ENCODE data around the gene ZNF691. TPM values are rescaled to one million over a fixed set of nuclear protein-coding genes. Genes with fewer than 3 reads are reported as not detected.

Gene ZNF691
- total and polyA plus RNA-seq, 2 experiments from 2014 or later: 6.9 to 8.6 TPM

DNA sequence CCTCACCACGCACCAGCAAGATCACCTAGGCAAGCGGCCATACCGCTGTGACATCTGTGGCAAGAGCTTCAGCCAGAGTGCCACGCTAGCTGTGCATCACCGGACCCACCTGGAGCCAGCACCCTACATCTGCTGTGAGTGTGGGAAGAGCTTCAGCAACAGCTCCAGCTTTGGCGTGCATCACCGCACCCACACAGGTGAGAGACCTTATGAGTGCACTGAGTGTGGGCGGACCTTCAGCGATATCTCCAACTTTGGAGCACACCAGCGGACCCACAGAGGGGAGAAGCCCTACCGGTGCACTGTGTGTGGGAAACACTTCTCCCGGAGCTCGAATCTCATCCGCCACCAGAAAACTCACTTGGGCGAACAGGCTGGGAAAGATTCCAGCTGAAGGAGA, 5.0 kb downstream of the ZNF691 start:
- Histone ChIP-seq H2AFZ (no peak overlapping the region), H3K27me3 (no peaks in the 10 kb centered on the region), H3K79me2 (peaks cover 15% of the 10 kb centered on the region), H3K36me3 (replicated peaks; ENCODE audit: insufficient read depth, low read depth) (no peaks in the 10 kb centered on the region), H3K27ac (no peak overlapping the region), H3K9me3 (ENCODE audit: low read depth) (no peaks in the 10 kb centered on the region), H4K20me1 (ENCODE audit: insufficient read depth, poor library complexity, severe bottlenecking) (no peaks in the 10 kb centered on the region), H3K9me2 (replicated peaks; ENCODE audit: insufficient read depth) (no peaks in the 10 kb centered on the region), H3K4me2 (no peak overlapping the region), H3K4me3 (no peak overlapping the region), H3K4me1 (ENCODE audit: insufficient read depth) (peaks cover 12% of the 10 kb centered on the region)
- no peak for DNase-seq (ENCODE audit: low spot score)
- TF ChIP-seq, protein P1, sequence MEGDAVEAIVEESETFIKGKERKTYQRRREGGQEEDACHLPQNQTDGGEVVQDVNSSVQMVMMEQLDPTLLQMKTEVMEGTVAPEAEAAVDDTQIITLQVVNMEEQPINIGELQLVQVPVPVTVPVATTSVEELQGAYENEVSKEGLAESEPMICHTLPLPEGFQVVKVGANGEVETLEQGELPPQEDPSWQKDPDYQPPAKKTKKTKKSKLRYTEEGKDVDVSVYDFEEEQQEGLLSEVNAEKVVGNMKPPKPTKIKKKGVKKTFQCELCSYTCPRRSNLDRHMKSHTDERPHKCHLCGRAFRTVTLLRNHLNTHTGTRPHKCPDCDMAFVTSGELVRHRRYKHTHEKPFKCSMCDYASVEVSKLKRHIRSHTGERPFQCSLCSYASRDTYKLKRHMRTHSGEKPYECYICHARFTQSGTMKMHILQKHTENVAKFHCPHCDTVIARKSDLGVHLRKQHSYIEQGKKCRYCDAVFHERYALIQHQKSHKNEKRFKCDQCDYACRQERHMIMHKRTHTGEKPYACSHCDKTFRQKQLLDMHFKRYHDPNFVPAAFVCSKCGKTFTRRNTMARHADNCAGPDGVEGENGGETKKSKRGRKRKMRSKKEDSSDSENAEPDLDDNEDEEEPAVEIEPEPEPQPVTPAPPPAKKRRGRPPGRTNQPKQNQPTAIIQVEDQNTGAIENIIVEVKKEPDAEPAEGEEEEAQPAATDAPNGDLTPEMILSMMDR (IDR thresholded peaks at IDR 0.05; ENCODE audit: poor library complexity): no peak
- TF ChIP-seq EZH2 (IDR thresholded peaks at IDR 0.05; ENCODE audit: borderline replicate concordance): no peak
- TF ChIP-seq EZH2phosphoT487 (IDR thresholded peaks at IDR 0.05; ENCODE audit: low read depth, severe bottlenecking, unreplicated experiment): no peak
- over 99% methylated on average over 15 of the region's 15 CpGs for WGBS (ENCODE audit: low lambda C conversion rate, missing lambda C conversion rate)

DNA sequence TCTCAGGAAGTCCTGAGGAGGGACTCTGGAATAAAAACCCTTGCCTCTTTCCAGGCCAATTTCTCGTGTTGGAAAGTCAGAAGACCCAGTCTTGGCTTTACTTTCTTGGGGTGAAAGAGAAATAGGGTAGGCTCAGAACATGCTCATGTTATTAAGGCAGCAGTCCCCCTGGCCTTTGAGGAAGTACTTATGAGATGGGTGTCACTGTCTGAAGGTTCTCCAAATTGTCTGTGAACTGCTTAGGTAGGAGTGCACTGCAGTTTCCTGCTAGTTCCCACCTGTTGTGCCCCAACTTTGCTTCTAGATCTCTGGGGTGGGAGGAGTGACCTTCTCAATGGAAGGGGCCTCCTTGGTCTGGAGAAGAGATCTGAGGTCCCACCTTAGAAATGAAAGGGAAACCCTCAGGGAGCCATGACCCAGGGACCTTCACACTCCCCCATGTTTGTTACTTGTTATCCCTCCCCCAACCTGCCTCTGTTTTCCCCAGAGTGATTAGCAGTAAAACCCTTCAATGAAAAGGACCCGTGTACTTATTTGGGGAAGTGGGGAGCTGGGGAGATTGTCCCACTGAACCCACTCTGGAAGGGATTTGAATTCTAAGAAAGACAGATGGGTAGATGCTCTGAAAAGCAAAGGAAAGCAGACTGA, 5.7 kb downstream of the ZNF691 start:
- Histone ChIP-seq H3K9me2 (replicated peaks; ENCODE audit: insufficient read depth) (no peaks in the 10 kb centered on the region), H3K4me3 (no peak overlapping the region), H3K27ac (no peak overlapping the region), H3K36me3 (replicated peaks; ENCODE audit: insufficient read depth, low read depth) (no peaks in the 10 kb centered on the region), H3K4me1 (ENCODE audit: insufficient read depth) (peaks cover 12% of the 10 kb centered on the region), H3K9me3 (ENCODE audit: low read depth) (no peaks in the 10 kb centered on the region), H3K79me2 (peaks cover 10% of the 10 kb centered on the region), H4K20me1 (ENCODE audit: insufficient read depth, poor library complexity, severe bottlenecking) (no peaks in the 10 kb centered on the region), H3K4me2 (no peak overlapping the region), H2AFZ (no peak overlapping the region), H3K27me3 (no peaks in the 10 kb centered on the region)
- TF ChIP-seq, protein P1 (IDR thresholded peaks at IDR 0.05; ENCODE audit: poor library complexity): no peak
- TF ChIP-seq EZH2phosphoT487 (IDR thresholded peaks at IDR 0.05; ENCODE audit: low read depth, severe bottlenecking, unreplicated experiment): no peak
- no peak for TF ChIP-seq EZH2 (IDR thresholded peaks at IDR 0.05; ENCODE audit: borderline replicate concordance)
- 98% methylated on average over 2 of the region's 2 CpGs for WGBS (ENCODE audit: low lambda C conversion rate, missing lambda C conversion rate)
- no peak for DNase-seq (ENCODE audit: low spot score)

DNA sequence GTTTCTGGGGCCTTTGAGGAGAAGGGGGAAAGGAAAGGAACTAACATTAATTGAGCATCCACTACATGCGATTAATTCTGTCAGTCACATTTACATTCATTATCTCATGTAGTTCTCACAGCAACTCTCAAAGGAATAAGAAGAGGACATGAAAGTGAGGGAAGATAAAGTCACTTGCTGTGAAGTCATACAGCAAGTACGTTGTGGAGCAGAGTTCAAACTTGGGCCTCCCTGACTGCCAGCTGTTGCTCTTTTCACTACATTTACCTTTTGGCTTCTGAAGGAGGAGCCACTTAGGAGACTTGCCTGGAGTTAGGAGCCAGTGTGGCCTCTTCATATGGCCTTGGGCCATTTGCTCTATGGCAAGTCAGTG, 6.2 kb downstream of the ZNF691 start:
- Histone ChIP-seq H3K4me3 (no peak overlapping the region), H4K20me1 (ENCODE audit: insufficient read depth, poor library complexity, severe bottlenecking) (no peaks in the 10 kb centered on the region), H3K27ac (peak overlapping the region; percentile 42), H3K4me1 (ENCODE audit: insufficient read depth) (peaks cover 12% of the 10 kb centered on the region), H2AFZ (no peak overlapping the region), H3K4me2 (no peak overlapping the region), H3K36me3 (replicated peaks; ENCODE audit: insufficient read depth, low read depth) (no peaks in the 10 kb centered on the region), H3K9me2 (replicated peaks; ENCODE audit: insufficient read depth) (no peaks in the 10 kb centered on the region), H3K27me3 (no peaks in the 10 kb centered on the region), H3K79me2 (peaks cover 5% of the 10 kb centered on the region), H3K9me3 (ENCODE audit: low read depth) (no peaks in the 10 kb centered on the region)
- no peak for TF ChIP-seq EZH2 (IDR thresholded peaks at IDR 0.05; ENCODE audit: borderline replicate concordance)
- TF ChIP-seq, protein P1 (IDR thresholded peaks at IDR 0.05; ENCODE audit: poor library complexity): no peak
- no peak for TF ChIP-seq EZH2phosphoT487 (IDR thresholded peaks at IDR 0.05; ENCODE audit: low read depth, severe bottlenecking, unreplicated experiment)
- WGBS (ENCODE audit: low lambda C conversion rate, missing lambda C conversion rate): 48% methylated on average over 2 of the region's 2 CpGs
- DNase-seq (ENCODE audit: low spot score): no peak
